SU-DHL-6 (cell line): ENCODE results near the gene CHIT1.
A peak's percentile ranks its signal among the peaks of the same experiment; 100 is the strongest.

Source experiments
- H2AFZ ChIP-seq: fragments of 200-600 bp; sonication (generic); 2 replicates; pipeline ENCODE4 v1.6.1; 2014; ENCODE audit warnings: low read depth, mild to moderate bottlenecking, moderate library complexity, mixed read lengths, antibody characterized with exemption, low read length; ENCODE audit not compliant: severe bottlenecking
- H3F3A ChIP-seq: fragments of 200-600 bp; shearing (Covaris generic); 2 replicates; pipeline ENCODE4 v1.6.0; 2016; ENCODE audit warnings: antibody characterized with exemption, mild to moderate bottlenecking; ENCODE audit not compliant: insufficient read depth
- H3K27ac ChIP-seq: fragments of 200-600 bp; sonication (generic); 2 replicates; pipeline ENCODE4 v1.5.1; 2016; ENCODE audit warnings: low read depth, mild to moderate bottlenecking, low read length, moderate library complexity, mixed read lengths
- H3K27me3 ChIP-seq: fragments of 200-600 bp; sonication (generic), shearing (Covaris generic); 2 replicates; pipeline ENCODE4 v1.6.0; 2014; ENCODE audit warnings: mild to moderate bottlenecking, low read length
- H3K36me3 ChIP-seq: fragments of 200-600 bp; sonication (generic); 2 replicates; pipeline ENCODE4 v1.6.1; 2014; ENCODE audit warnings: mild to moderate bottlenecking, low read length, mixed read lengths
- H3K4me2 ChIP-seq: fragments of 300-600, 200-600 bp; shearing (Covaris generic), sonication (generic); 2 replicates; pipeline ENCODE4 v1.6.0; 2014; ENCODE audit warnings: low read length, low read depth, mild to moderate bottlenecking; ENCODE audit not compliant: poor library complexity, severe bottlenecking
- H3K4me3 ChIP-seq: fragments of 200-600 bp; sonication (generic); 2 replicates; pipeline ENCODE4 v1.5.1; 2014; ENCODE audit warnings: antibody characterized with exemption, low read length, mild to moderate bottlenecking, mixed read lengths; ENCODE audit not compliant: insufficient read depth, poor library complexity, severe bottlenecking
- H3K79me2 ChIP-seq: fragments of 200-600 bp; sonication (generic); 2 replicates; pipeline ENCODE4 v1.6.1; 2014; ENCODE audit warnings: mild to moderate bottlenecking, low read length, moderate library complexity; ENCODE audit not compliant: insufficient read depth
- H3K9ac ChIP-seq: fragments of 200-600 bp; sonication (generic); 2 replicates; pipeline ENCODE4 v1.7.0; 2014; ENCODE audit warnings: mild to moderate bottlenecking, low read length
- H3K9me2 ChIP-seq: fragments of 200-600 bp; sonication (generic); replicated peaks from 2 replicates; pipeline ENCODE4 v1.6.1; 2014; ENCODE audit warnings: low read length; ENCODE audit not compliant: insufficient read depth
- H3K9me3 ChIP-seq: fragments of 200-600 bp; sonication (generic); 2 replicates; pipeline ENCODE4 v1.6.1; 2014; ENCODE audit warnings: low read length, mixed read lengths; ENCODE audit not compliant: insufficient read depth
- H4K20me1 ChIP-seq: fragments of 200-600 bp; sonication (generic); 2 replicates; pipeline ENCODE4 v1.6.1; 2014; ENCODE audit warnings: low read depth, mild to moderate bottlenecking, antibody characterized with exemption, low read length, moderate library complexity, mixed read lengths
- CTCF ChIP-seq: fragments of 200-600 bp; sonication (generic); IDR thresholded peaks from one replicate; pipeline ENCODE4 v1.5.1; 2017; ENCODE audit warnings: antibody characterized with exemption, mild to moderate bottlenecking, low read length, moderate library complexity; ENCODE audit not compliant: insufficient read depth, poor library complexity, severe bottlenecking
- EZH2phosphoT487 ChIP-seq: fragments of 200-600 bp; sonication (generic), shearing (Covaris generic); conservative IDR thresholded peaks from 2 replicates; pipeline ENCODE4 v1.6.1; 2018; ENCODE audit warnings: mild to moderate bottlenecking, antibody characterized with exemption, low read length, moderate library complexity, mixed read lengths

CHIT1 gene

GRCh38 chr1:203167026-203167912 lies 62.2 kb downstream of the CHIT1 start:
- no peaks in the 10 kb centered on the region for H3K27me3 ChIP-seq
- no peaks in the 10 kb centered on the region for H3F3A ChIP-seq
- no peaks in the 10 kb centered on the region for H3K36me3 ChIP-seq
- H3K4me2 ChIP-seq, result no peak overlapping the region
- H3K27ac ChIP-seq, result no peak overlapping the region
- H3K9ac ChIP-seq, result no peak overlapping the region
- H3K9me2 ChIP-seq, result no peaks in the 10 kb centered on the region
- no peak for TF ChIP-seq CTCF
- TF ChIP-seq EZH2phosphoT487, result no peak
- no peaks in the 10 kb centered on the region for H4K20me1 ChIP-seq
- H3K4me3 ChIP-seq, result no peak overlapping the region
- H3K9me3 ChIP-seq, result no peaks in the 10 kb centered on the region
- H2AFZ ChIP-seq, result no peak overlapping the region
- no peaks in the 10 kb centered on the region for H3K79me2 ChIP-seq

- Histone ChIP-seq H3K4me3 (no peak overlapping the region), H3K36me3 (no peaks in the 10 kb centered on the region), H3K27me3 (no peaks in the 10 kb centered on the region), H3K27ac (no peak overlapping the region), H3K9me2 (no peaks in the 10 kb centered on the region), H3K79me2 (no peaks in the 10 kb centered on the region), H3K9ac (no peak overlapping the region), H3F3A (no peaks in the 10 kb centered on the region), H2AFZ (no peak overlapping the region), H3K9me3 (no peaks in the 10 kb centered on the region), H3K4me2 (no peak overlapping the region), H4K20me1 (no peaks in the 10 kb centered on the region)
- TF ChIP-seq EZH2phosphoT487 (no peak), CTCF (peak; percentile 17)
These were observed 63.1 kb downstream of the CHIT1 start for GRCh38 chr1:203166192-203166940.
